ENCODE results near the gene MOB3A.
"Not testable (repeated sequence)": the region's sequence is repeated elsewhere in the genome, so short reads cannot be mapped to it uniquely, and the experiment has no call there.

Gene MOB3A

GRCh38 chr19:2045501-2046045 lies 50.6 kb downstream of the MOB3A start:
- DNase-seq (ENCODE audit: low spot score) = no peak

GRCh38 chr19:2044709-2045500 lies 51.2 kb downstream of the MOB3A start:
- DNase-seq (ENCODE audit: low spot score) = no peak

GRCh38 chr19:2043961-2044708 lies 52.0 kb downstream of the MOB3A start:
- no peak for DNase-seq (ENCODE audit: low spot score)

GRCh38 chr19:2043251-2043641 lies 52.9 kb downstream of the MOB3A start:
- no peak for DNase-seq (ENCODE audit: low spot score)

- DNase-seq (ENCODE audit: low spot score) = no peak
Observed at GRCh38 chr19:2042485-2043250, 53.5 kb downstream of the MOB3A start.

GRCh38 chr19:2041683-2042484 lies 54.2 kb downstream of the MOB3A start:
- DNase-seq (ENCODE audit: low spot score) = peak; percentile 100

- DNase-seq (ENCODE audit: low spot score) = no peak
Observed at GRCh38 chr19:2041433-2041682, 54.8 kb downstream of the MOB3A start.

- no peak for DNase-seq (ENCODE audit: low spot score)
Observed at GRCh38 chr19:2040647-2041432, 55.3 kb downstream of the MOB3A start.

- DNase-seq (ENCODE audit: low spot score) = no peak
Observed at GRCh38 chr19:2039959-2040646, 56.0 kb downstream of the MOB3A start.

- DNase-seq (ENCODE audit: low spot score) = no peak
Observed at GRCh38 chr19:2039089-2039958, 56.8 kb downstream of the MOB3A start.

GRCh38 chr19:2038284-2039088 lies 57.6 kb downstream of the MOB3A start:
- no peak for DNase-seq (ENCODE audit: low spot score)

- no peak for DNase-seq (ENCODE audit: low spot score)
Observed at GRCh38 chr19:2037651-2038255, 58.4 kb downstream of the MOB3A start.

GRCh38 chr19:2036424-2036823 lies 59.7 kb downstream of the MOB3A start:
- DNase-seq (ENCODE audit: low spot score) = no peak

- no peak for DNase-seq (ENCODE audit: low spot score)
Observed at GRCh38 chr19:2035590-2035991, 60.5 kb downstream of the MOB3A start.

GRCh38 chr19:2034729-2035589 lies 61.2 kb downstream of the MOB3A start:
- peak; percentile 73 for DNase-seq (ENCODE audit: low spot score)

- DNase-seq (ENCODE audit: low spot score) = not testable (repeated sequence)
Observed at GRCh38 chr19:2034253-2034652, 61.9 kb downstream of the MOB3A start.

GRCh38 chr19:2033825-2034159 lies 62.3 kb downstream of the MOB3A start:
- no peak for DNase-seq (ENCODE audit: low spot score)
